Memory B cell (primary cell): ENCODE measurements around the gene SNX30.

Experiments used
- ATAC-seq: fragments of 150-1000 bp; cut with Tn5 transposase; 2 replicates; pipeline ENCODE4 v1.10.0; 2021; ENCODE audit warnings: low read depth, mild to moderate bottlenecking, moderate library complexity
- DNase-seq, 2 donors: peaks; one replicate each; pipeline ENCODE4 v3.0.0; 2022; ENCODE audit warnings: low spot score in 2 of 2
- H3K27ac Mint-ChIP-seq: one replicate; pipeline ENCODE4 v1.8.0; 2022; ENCODE audit warnings: mild to moderate bottlenecking, moderate library complexity, mixed read lengths
- H3K27me3 Mint-ChIP-seq: one replicate; pipeline ENCODE4 v1.8.0; 2022; ENCODE audit warnings: mixed read lengths
- H3K36me3 Mint-ChIP-seq: one replicate; pipeline ENCODE4 v1.8.0; 2022; ENCODE audit warnings: mild to moderate bottlenecking, mixed read lengths
- H3K4me1 Mint-ChIP-seq: one replicate; pipeline ENCODE4 v1.8.0; 2022; ENCODE audit warnings: mixed read lengths
- H3K4me3 Mint-ChIP-seq: one replicate; pipeline ENCODE4 v1.8.0; 2022; ENCODE audit warnings: mild to moderate bottlenecking, moderate library complexity, mixed read lengths
- H3K9me3 Mint-ChIP-seq: one replicate; pipeline ENCODE4 v1.8.0; 2022; ENCODE audit warnings: mixed read lengths

SNX30 gene

GRCh38 chr9:112731971-112732370 lies 18.6 kb upstream of the SNX30 start:
- DNase-seq, result no peak
- Mint-ChIP-seq H3K27ac (no peak overlapping the region), H3K27me3 (no peaks in the 10 kb centered on the region), H3K4me3 (no peak overlapping the region), H3K4me1 (peaks cover 2% of the 10 kb centered on the region), H3K36me3 (no peaks in the 10 kb centered on the region), H3K9me3 (no peaks in the 10 kb centered on the region)
- no peak for ATAC-seq

DNA sequence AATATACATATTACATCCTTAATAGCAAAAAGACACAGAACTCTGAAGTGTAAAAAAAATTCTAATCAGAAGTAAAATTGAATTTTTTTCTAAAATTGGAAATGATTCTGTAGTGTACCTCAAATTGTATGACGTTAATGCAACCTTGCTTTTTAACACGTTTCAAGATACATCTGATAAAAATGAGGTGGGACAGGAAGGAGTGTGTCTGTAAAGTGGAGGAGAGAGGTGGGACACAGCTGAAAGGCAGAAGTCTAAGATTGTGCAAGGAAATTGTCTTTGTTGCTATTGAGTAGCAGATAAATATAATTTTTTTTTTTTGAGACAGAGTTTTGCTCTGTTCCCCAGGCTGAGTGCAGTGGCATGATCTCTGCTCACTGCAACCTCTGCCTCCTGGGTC lies 15.7 kb upstream of the SNX30 start:
- Mint-ChIP-seq H3K4me3 (no peak overlapping the region), H3K27me3 (peaks cover 7% of the 10 kb centered on the region), H3K4me1 (peaks cover 4% of the 10 kb centered on the region), H3K27ac (no peak overlapping the region), H3K36me3 (no peaks in the 10 kb centered on the region), H3K9me3 (no peaks in the 10 kb centered on the region)
- DNase-seq (no peak), ATAC-seq (no peak)

- peaks cover 5% of the 10 kb centered on the region for H3K27me3 Mint-ChIP-seq
- H3K4me1 Mint-ChIP-seq, result peaks cover 15% of the 10 kb centered on the region
- no peak overlapping the region for H3K27ac Mint-ChIP-seq
- H3K36me3 Mint-ChIP-seq, result no peaks in the 10 kb centered on the region
- DNase-seq, result peak in 1 of 2 donors; percentile 23
- ATAC-seq, result peak; percentile 89
- H3K4me3 Mint-ChIP-seq, result no peak overlapping the region
- H3K9me3 Mint-ChIP-seq, result no peaks in the 10 kb centered on the region
Measured at GRCh38 chr9:112743216-112743836, 7.2 kb upstream of the SNX30 start.

- Mint-ChIP-seq H3K27me3 (peaks cover 5% of the 10 kb centered on the region), H3K27ac (no peak overlapping the region), H3K4me3 (no peak overlapping the region), H3K36me3 (no peaks in the 10 kb centered on the region), H3K9me3 (no peaks in the 10 kb centered on the region), H3K4me1 (peaks cover 15% of the 10 kb centered on the region)
- ATAC-seq, result no peak
- DNase-seq, result no peak
Measured at GRCh38 chr9:112744177-112744576, 6.4 kb upstream of the SNX30 start.

- Mint-ChIP-seq H3K9me3 (no peaks in the 10 kb centered on the region), H3K4me1 (peaks cover 26% of the 10 kb centered on the region), H3K4me3 (no peak overlapping the region), H3K27me3 (no peaks in the 10 kb centered on the region), H3K36me3 (no peaks in the 10 kb centered on the region), H3K27ac (no peak overlapping the region)
- ATAC-seq (no peak), DNase-seq (no peak)
Measured at GRCh38 chr9:112747094-112747493, 3.5 kb upstream of the SNX30 start.

DNA sequence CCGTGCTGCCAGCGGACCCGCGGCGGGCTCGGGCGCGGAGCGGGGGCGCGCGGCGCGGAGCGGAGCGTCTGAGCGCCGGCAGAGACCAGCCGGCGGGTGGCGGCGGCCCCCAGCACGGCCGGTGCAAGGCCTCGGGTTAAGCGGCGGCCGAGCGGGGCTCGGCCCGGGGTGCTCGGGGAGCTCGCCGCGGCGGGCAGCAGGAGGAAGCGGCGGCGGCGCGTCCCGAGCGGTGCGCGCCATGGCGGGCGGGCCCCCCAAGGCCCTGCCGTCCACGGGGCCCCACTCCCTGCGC lies 150 bp downstream of the SNX30 start:
- no peaks in the 10 kb centered on the region for H3K9me3 Mint-ChIP-seq
- no peak overlapping the region for H3K4me3 Mint-ChIP-seq
- peak overlapping the region; percentile 78 for H3K27ac Mint-ChIP-seq
- ATAC-seq, result no peak
- no peak for DNase-seq
- H3K4me1 Mint-ChIP-seq, result peaks cover 31% of the 10 kb centered on the region
- H3K36me3 Mint-ChIP-seq, result peaks cover 3% of the 10 kb centered on the region
- no peaks in the 10 kb centered on the region for H3K27me3 Mint-ChIP-seq

GRCh38 chr9:112751056-112751795 lies 666 bp downstream of the SNX30 start:
- peak overlapping the region; percentile 86 for H3K4me3 Mint-ChIP-seq
- H3K9me3 Mint-ChIP-seq, result no peaks in the 10 kb centered on the region
- peaks cover 3% of the 10 kb centered on the region for H3K36me3 Mint-ChIP-seq
- DNase-seq (peak in 1 of 2 donors; percentile 28), ATAC-seq (peak; percentile 20)
- H3K4me1 Mint-ChIP-seq, result peaks cover 31% of the 10 kb centered on the region
- H3K27me3 Mint-ChIP-seq, result no peaks in the 10 kb centered on the region
- H3K27ac Mint-ChIP-seq, result no peak overlapping the region

DNA sequence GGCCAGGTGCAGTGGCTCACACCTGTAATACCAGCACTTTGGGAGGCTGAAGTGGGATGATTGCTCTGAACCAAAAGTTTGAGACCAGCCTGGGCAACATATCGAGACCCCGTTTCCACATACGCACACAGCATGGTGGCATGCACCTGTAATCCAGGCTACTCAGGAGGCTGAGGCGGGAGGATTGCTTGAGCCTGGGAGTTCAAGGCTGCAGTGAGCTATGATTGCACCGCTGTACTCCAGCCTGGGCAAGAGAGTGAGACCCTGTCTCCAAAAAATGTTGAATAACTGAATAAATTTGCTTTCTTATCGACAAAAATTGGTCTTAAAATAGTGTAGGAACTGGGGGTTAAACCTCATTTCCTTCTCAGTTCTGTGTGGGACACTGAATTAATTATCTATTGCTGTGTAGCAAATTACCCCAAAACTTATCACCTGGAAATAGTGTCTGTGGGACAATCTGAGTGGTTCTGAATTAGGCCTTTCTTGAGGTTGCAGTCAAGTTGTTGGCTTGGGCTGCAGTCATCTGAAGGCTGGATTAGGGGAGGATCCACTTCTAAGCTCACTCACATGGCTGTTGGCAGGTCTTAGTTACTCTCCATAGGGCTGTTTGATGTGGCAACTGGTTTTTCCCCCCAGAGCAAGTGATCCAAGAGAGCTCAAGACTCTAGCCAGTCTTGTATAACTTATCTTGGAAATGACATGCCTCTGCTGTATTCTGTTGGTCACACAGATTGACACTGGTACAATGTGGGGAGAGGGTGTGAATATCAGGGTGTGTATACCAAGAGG lies 2.0 kb downstream of the SNX30 start:
- Mint-ChIP-seq H3K27ac (no peak overlapping the region), H3K9me3 (no peaks in the 10 kb centered on the region), H3K4me1 (peaks cover 31% of the 10 kb centered on the region), H3K27me3 (no peaks in the 10 kb centered on the region), H3K36me3 (peaks cover 3% of the 10 kb centered on the region), H3K4me3 (peak overlapping the region; percentile 86)
- ATAC-seq (no peak), DNase-seq (no peak)

- DNase-seq (no peak), ATAC-seq (no peak)
- Mint-ChIP-seq H3K27me3 (no peaks in the 10 kb centered on the region), H3K4me1 (peaks cover 31% of the 10 kb centered on the region), H3K9me3 (no peaks in the 10 kb centered on the region), H3K27ac (no peak overlapping the region), H3K36me3 (peaks cover 4% of the 10 kb centered on the region), H3K4me3 (no peak overlapping the region)
Measured at GRCh38 chr9:112753725-112754124, 3.2 kb downstream of the SNX30 start.

DNA sequence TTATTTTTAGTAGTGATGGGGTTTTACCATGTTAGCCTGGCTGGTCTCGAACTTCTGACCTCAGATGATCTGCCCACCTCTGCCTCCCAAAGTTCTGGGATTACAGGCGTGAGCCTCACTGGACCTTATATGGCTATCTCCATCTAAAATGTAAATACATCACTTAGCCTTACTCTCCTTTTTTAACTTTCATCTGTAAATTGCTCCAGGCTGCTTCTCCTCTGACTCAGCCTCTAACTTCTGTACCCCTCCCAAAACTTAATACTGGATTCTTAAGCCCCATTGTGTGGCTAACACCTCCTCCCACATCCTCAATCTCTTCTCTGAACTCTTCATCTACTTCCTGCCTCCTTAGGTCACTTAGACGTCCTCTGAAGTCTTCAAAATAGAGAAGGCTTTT lies 4.0 kb downstream of the SNX30 start:
- DNase-seq (no peak), ATAC-seq (no peak)
- peaks cover 7% of the 10 kb centered on the region for H3K36me3 Mint-ChIP-seq
- no peaks in the 10 kb centered on the region for H3K27me3 Mint-ChIP-seq
- H3K4me3 Mint-ChIP-seq, result no peak overlapping the region
- peaks cover 32% of the 10 kb centered on the region for H3K4me1 Mint-ChIP-seq
- no peak overlapping the region for H3K27ac Mint-ChIP-seq
- no peaks in the 10 kb centered on the region for H3K9me3 Mint-ChIP-seq

- ATAC-seq, result no peak
- H3K27me3 Mint-ChIP-seq, result no peaks in the 10 kb centered on the region
- no peak for DNase-seq
- H3K9me3 Mint-ChIP-seq, result no peaks in the 10 kb centered on the region
- peaks cover 29% of the 10 kb centered on the region for H3K4me1 Mint-ChIP-seq
- H3K27ac Mint-ChIP-seq, result no peak overlapping the region
- H3K4me3 Mint-ChIP-seq, result no peak overlapping the region
- peaks cover 7% of the 10 kb centered on the region for H3K36me3 Mint-ChIP-seq
Measured at GRCh38 chr9:112755016-112755427, 4.5 kb downstream of the SNX30 start.

- Mint-ChIP-seq H3K4me1 (peaks cover 33% of the 10 kb centered on the region), H3K27me3 (no peaks in the 10 kb centered on the region), H3K4me3 (no peak overlapping the region), H3K9me3 (no peaks in the 10 kb centered on the region), H3K36me3 (peaks cover 8% of the 10 kb centered on the region), H3K27ac (no peak overlapping the region)
- DNase-seq (no peak), ATAC-seq (no peak)
Measured at GRCh38 chr9:112755675-112756074, 5.1 kb downstream of the SNX30 start.

DNA sequence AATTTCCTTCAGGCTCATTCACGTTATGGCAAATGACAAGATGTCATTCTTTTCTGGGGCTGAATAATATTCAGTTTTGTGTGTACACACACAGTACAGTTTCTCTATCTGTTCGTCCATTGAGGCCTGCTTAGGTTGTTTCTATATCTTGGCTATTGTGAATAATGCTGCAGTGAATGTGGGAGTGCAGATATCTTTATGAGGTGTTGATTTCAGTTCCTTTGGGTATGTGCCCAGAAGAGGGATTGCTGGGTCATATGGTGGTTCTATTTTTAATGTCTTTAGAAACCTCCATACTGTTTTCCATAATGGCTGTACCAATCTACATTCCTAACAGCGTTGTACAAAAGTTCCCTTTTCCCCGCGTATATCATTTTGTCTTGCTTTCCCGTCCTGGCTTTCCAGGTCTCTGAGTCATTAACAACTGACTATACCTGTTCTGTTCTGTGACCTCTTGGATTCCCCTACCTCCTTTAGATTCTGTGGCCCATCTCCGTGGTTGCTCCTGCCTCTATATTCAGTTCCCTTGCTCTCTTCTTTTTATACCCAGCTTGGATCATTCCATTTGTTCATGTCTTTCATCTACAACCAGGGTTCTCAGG lies 6.8 kb downstream of the SNX30 start:
- H3K4me1 Mint-ChIP-seq, result peaks cover 34% of the 10 kb centered on the region
- DNase-seq, result no peak
- H3K36me3 Mint-ChIP-seq, result peaks cover 8% of the 10 kb centered on the region
- ATAC-seq, result no peak
- H3K9me3 Mint-ChIP-seq, result no peaks in the 10 kb centered on the region
- H3K27me3 Mint-ChIP-seq, result no peaks in the 10 kb centered on the region
- H3K27ac Mint-ChIP-seq, result no peak overlapping the region
- no peak overlapping the region for H3K4me3 Mint-ChIP-seq

- Mint-ChIP-seq H3K4me3 (no peak overlapping the region), H3K4me1 (peaks cover 34% of the 10 kb centered on the region), H3K36me3 (peaks cover 8% of the 10 kb centered on the region), H3K27ac (no peak overlapping the region), H3K9me3 (no peaks in the 10 kb centered on the region), H3K27me3 (no peaks in the 10 kb centered on the region)
- ATAC-seq (no peak), DNase-seq (no peak)
Measured at GRCh38 chr9:112757940-112758339, 7.4 kb downstream of the SNX30 start.
